Fibroblast of lung (primary cell): ENCODE results near the gene HEBP2.

Experiments
- CTCF ChIP-seq, 2 donors: IDR thresholded peaks in 1 of 2; conservative IDR thresholded peaks in 1 of 2; 1 replicate in 1 of 2; 2 replicates in 1 of 2; pipeline ENCODE4 v1.5.1; 2011 to 2012; ENCODE audit warnings: low read length in 2 of 2, control low read depth in 1 of 2, inconsistent platforms in 1 of 2, low read depth in 1 of 2, mild to moderate bottlenecking in 1 of 2
- EZH2 ChIP-seq: IDR thresholded peaks from 2 replicates; pipeline ENCODE4 v1.5.1; 2012; ENCODE audit warnings: low read length, control low read depth, mild to moderate bottlenecking; ENCODE audit errors: missing control alignments

GRCh38 chr6:138420356-138420755 lies 16.3 kb downstream of the HEBP2 start:
- TF ChIP-seq CTCF (conservative IDR thresholded peaks at IDR 0.05 in 1 of 2, IDR thresholded peaks at IDR 0.05 in 1 of 2; ENCODE audit: low read depth in 1 of 2, low read length in 2 of 2) (no peak), EZH2 (no peak)
